ENCODE measurements around the gene TAT. TPM values are rescaled to one million over a fixed set of nuclear protein-coding genes. Genes with fewer than 3 reads are reported as not detected.
"Not testable (repeated sequence)": the region's sequence is repeated elsewhere in the genome, so short reads cannot be mapped to it uniquely, and the experiment has no call there.

Gene TAT
- total RNA-seq, 2 experiments from 2014 or later = not detected

- H3K9me3 Mint-ChIP-seq; POLR2A ChIA-PET; H3K4me1 Mint-ChIP-seq; H3K27ac Mint-ChIP-seq; ATAC-seq (ENCODE audit: low read depth); H3K36me3 Mint-ChIP-seq; H3K4me3 Mint-ChIP-seq; DNase-seq: not testable (repeated sequence)
- peaks cover 36% of the 10 kb centered on the region for H3K27me3 Mint-ChIP-seq
Measured at GRCh38 chr16:71595340-71595826, 18.5 kb upstream of the TAT start.

- H3K4me1 Mint-ChIP-seq = no peaks in the 10 kb centered on the region
- no peak overlapping the region for H3K4me3 Mint-ChIP-seq
- no peaks in the 10 kb centered on the region for H3K36me3 Mint-ChIP-seq
- POLR2A ChIA-PET = no interaction called here
- no peak for DNase-seq
- no peak overlapping the region for H3K27ac Mint-ChIP-seq
- ATAC-seq (ENCODE audit: low read depth) = no peak
- no peaks in the 10 kb centered on the region for H3K9me3 Mint-ChIP-seq
- H3K27me3 Mint-ChIP-seq = peaks cover 36% of the 10 kb centered on the region
Measured at GRCh38 chr16:71594000-71594646, 17.2 kb upstream of the TAT start.

- POLR2A ChIA-PET = no interaction called here
- ATAC-seq (ENCODE audit: low read depth) = no peak
- Mint-ChIP-seq H3K9me3 (no peaks in the 10 kb centered on the region), H3K27ac (no peak overlapping the region), H3K4me1 (no peaks in the 10 kb centered on the region), H3K27me3 (peaks cover 35% of the 10 kb centered on the region), H3K4me3 (no peak overlapping the region), H3K36me3 (no peaks in the 10 kb centered on the region)
- DNase-seq = no peak
Measured at GRCh38 chr16:71593048-71593999, 16.4 kb upstream of the TAT start.

GRCh38 chr16:71591917-71592316 lies 15.0 kb upstream of the TAT start:
- ATAC-seq (ENCODE audit: low read depth) (no peak), DNase-seq (no peak)
- Mint-ChIP-seq H3K27ac (no peak overlapping the region), H3K9me3 (no peaks in the 10 kb centered on the region), H3K27me3 (peaks cover 27% of the 10 kb centered on the region), H3K4me1 (no peaks in the 10 kb centered on the region), H3K36me3 (no peaks in the 10 kb centered on the region), H3K4me3 (no peak overlapping the region)
- POLR2A ChIA-PET = no interaction called here

GRCh38 chr16:71590584-71590983 lies 13.7 kb upstream of the TAT start:
- POLR2A ChIA-PET = no interaction called here
- H3K4me3 Mint-ChIP-seq = no peak overlapping the region
- H3K4me1 Mint-ChIP-seq = no peaks in the 10 kb centered on the region
- no peak overlapping the region for H3K27ac Mint-ChIP-seq
- H3K36me3 Mint-ChIP-seq = no peaks in the 10 kb centered on the region
- ATAC-seq (ENCODE audit: low read depth) = no peak
- DNase-seq = no peak
- H3K9me3 Mint-ChIP-seq = no peaks in the 10 kb centered on the region
- peaks cover 25% of the 10 kb centered on the region for H3K27me3 Mint-ChIP-seq

- H3K27ac Mint-ChIP-seq; H3K36me3 Mint-ChIP-seq; ATAC-seq (ENCODE audit: low read depth); H3K4me1 Mint-ChIP-seq; DNase-seq; POLR2A ChIA-PET; H3K4me3 Mint-ChIP-seq; H3K9me3 Mint-ChIP-seq: not testable (repeated sequence)
- peaks cover 30% of the 10 kb centered on the region for H3K27me3 Mint-ChIP-seq
Measured at GRCh38 chr16:71590071-71590470, 13.2 kb upstream of the TAT start.

- H3K27me3 Mint-ChIP-seq = peaks cover 29% of the 10 kb centered on the region
- H3K9me3 Mint-ChIP-seq; ATAC-seq (ENCODE audit: low read depth); H3K27ac Mint-ChIP-seq; POLR2A ChIA-PET; H3K36me3 Mint-ChIP-seq; H3K4me1 Mint-ChIP-seq; H3K4me3 Mint-ChIP-seq; DNase-seq: not testable (repeated sequence)
Measured at GRCh38 chr16:71589334-71589733, 12.4 kb upstream of the TAT start.

- Mint-ChIP-seq H3K36me3 (no peaks in the 10 kb centered on the region), H3K4me1 (no peaks in the 10 kb centered on the region), H3K9me3 (no peaks in the 10 kb centered on the region), H3K4me3 (no peak overlapping the region), H3K27me3 (peaks cover 19% of the 10 kb centered on the region), H3K27ac (no peak overlapping the region)
- ATAC-seq (ENCODE audit: low read depth) (no peak), DNase-seq (no peak)
- POLR2A ChIA-PET = no interaction called here
Measured at GRCh38 chr16:71585318-71585703, 8.4 kb upstream of the TAT start.

- no peak for ATAC-seq (ENCODE audit: low read depth)
- Mint-ChIP-seq H3K9me3 (no peaks in the 10 kb centered on the region), H3K4me1 (no peaks in the 10 kb centered on the region), H3K36me3 (no peaks in the 10 kb centered on the region), H3K4me3 (no peak overlapping the region), H3K27me3 (peaks cover 19% of the 10 kb centered on the region), H3K27ac (no peak overlapping the region)
- DNase-seq = no peak
- POLR2A ChIA-PET = no interaction called here
Measured at GRCh38 chr16:71584543-71585317, 7.8 kb upstream of the TAT start.

- H3K36me3 Mint-ChIP-seq, POLR2A ChIA-PET: not testable (repeated sequence)
Measured at GRCh38 chr16:71582553-71582848, 5.6 kb upstream of the TAT start.

GRCh38 chr16:71574702-71575101 lies 2.2 kb downstream of the TAT start:
- H3K4me3 Mint-ChIP-seq = no peak overlapping the region
- POLR2A ChIA-PET = no interaction called here
- ATAC-seq (ENCODE audit: low read depth) (no peak), DNase-seq (no peak)
- H3K9me3 Mint-ChIP-seq = no peaks in the 10 kb centered on the region
- no peaks in the 10 kb centered on the region for H3K36me3 Mint-ChIP-seq
- peaks cover 27% of the 10 kb centered on the region for H3K27me3 Mint-ChIP-seq
- no peaks in the 10 kb centered on the region for H3K4me1 Mint-ChIP-seq
- no peak overlapping the region for H3K27ac Mint-ChIP-seq

More at GRCh38 chr16:71582553-71582848, 5.6 kb upstream of the TAT start:
- DNase-seq; H3K4me3 Mint-ChIP-seq; H3K27ac Mint-ChIP-seq; ATAC-seq (ENCODE audit: low read depth); H3K4me1 Mint-ChIP-seq; H3K9me3 Mint-ChIP-seq: not testable (repeated sequence)
- peaks cover 16% of the 10 kb centered on the region for H3K27me3 Mint-ChIP-seq

- ATAC-seq (ENCODE audit: low read depth) (no peak), DNase-seq (no peak)
- no peak overlapping the region for H3K27ac Mint-ChIP-seq
- H3K27me3 Mint-ChIP-seq = peaks cover 27% of the 10 kb centered on the region
- H3K9me3 Mint-ChIP-seq = no peaks in the 10 kb centered on the region
- H3K4me1 Mint-ChIP-seq = no peaks in the 10 kb centered on the region
- POLR2A ChIA-PET = no interaction called here
- H3K4me3 Mint-ChIP-seq = no peak overlapping the region
- H3K36me3 Mint-ChIP-seq = no peaks in the 10 kb centered on the region
Measured at GRCh38 chr16:71573387-71574094, 3.4 kb downstream of the TAT start.

- no peak for ATAC-seq (ENCODE audit: low read depth)
- Mint-ChIP-seq H3K4me1 (no peaks in the 10 kb centered on the region), H3K4me3 (no peak overlapping the region), H3K27me3 (peaks cover 27% of the 10 kb centered on the region), H3K9me3 (no peaks in the 10 kb centered on the region), H3K36me3 (no peaks in the 10 kb centered on the region), H3K27ac (no peak overlapping the region)
- DNase-seq = no peak
- POLR2A ChIA-PET = no interaction called here
Measured at GRCh38 chr16:71572497-71573116, 4.3 kb downstream of the TAT start.

Measured in activated naive CD8-positive, alpha-beta T cell treated with anti-CD3 and anti-CD28 coated beads, Interleukin-2, amount 10 ng/mL, durations not matched to agents 7 days and 5 days (primary cell).